ENCODE measurements around the gene ZNF44. TPM values are rescaled to one million over a fixed set of nuclear protein-coding genes. Genes with fewer than 3 reads are reported as not detected.

Gene ZNF44
- total RNA-seq, 1 experiment from 2014 or later, result 2.5 TPM

DNA sequence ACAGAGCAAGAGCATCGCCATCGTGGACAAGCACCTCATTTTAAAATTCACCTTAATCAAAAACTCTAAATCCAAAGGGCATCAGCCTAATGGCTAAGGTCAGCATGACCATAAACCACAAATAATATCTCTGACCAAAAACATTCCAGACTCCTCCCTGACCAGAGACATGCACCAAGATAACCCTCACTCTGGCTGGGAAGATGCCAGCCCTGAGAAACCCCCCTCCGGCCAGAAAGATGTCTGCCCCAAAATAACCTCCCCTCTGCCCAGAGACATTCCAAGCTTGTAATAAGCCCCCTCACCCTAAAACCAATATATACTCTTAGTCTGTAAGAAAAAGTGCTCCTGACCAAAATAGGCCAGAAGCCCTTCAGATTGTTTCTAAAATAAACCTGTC is 61.7 kb downstream of the ZNF44 start:
- POLR2A ChIA-PET (ENCODE audit: low non-redundant PET), result no interaction called here
- no peak overlapping the region for H3K4me3 ChIP-seq (ENCODE audit: low read depth, low read length, poor library complexity, severe bottlenecking)
- H3K36me3 ChIP-seq (ENCODE audit: insufficient read depth, low read length, poor library complexity, severe bottlenecking), result no peaks in the 10 kb centered on the region
- TF ChIP-seq EZH2 (IDR thresholded peaks at IDR 0.05; ENCODE audit: borderline replicate concordance, low read depth, low read length, poor library complexity, severe bottlenecking), result no peak
- TF ChIP-seq, protein P1, sequence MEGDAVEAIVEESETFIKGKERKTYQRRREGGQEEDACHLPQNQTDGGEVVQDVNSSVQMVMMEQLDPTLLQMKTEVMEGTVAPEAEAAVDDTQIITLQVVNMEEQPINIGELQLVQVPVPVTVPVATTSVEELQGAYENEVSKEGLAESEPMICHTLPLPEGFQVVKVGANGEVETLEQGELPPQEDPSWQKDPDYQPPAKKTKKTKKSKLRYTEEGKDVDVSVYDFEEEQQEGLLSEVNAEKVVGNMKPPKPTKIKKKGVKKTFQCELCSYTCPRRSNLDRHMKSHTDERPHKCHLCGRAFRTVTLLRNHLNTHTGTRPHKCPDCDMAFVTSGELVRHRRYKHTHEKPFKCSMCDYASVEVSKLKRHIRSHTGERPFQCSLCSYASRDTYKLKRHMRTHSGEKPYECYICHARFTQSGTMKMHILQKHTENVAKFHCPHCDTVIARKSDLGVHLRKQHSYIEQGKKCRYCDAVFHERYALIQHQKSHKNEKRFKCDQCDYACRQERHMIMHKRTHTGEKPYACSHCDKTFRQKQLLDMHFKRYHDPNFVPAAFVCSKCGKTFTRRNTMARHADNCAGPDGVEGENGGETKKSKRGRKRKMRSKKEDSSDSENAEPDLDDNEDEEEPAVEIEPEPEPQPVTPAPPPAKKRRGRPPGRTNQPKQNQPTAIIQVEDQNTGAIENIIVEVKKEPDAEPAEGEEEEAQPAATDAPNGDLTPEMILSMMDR (conservative IDR thresholded peaks at IDR 0.05; ENCODE audit: low read depth, low read length), result no peak
- no peak for DNase-seq (ENCODE audit: low spot score)
- intact Hi-C loops (cut with micrococcal nuclease; ENCODE audit: unreplicated experiment), result no loop called here
- H3K27me3 ChIP-seq (replicated peaks; ENCODE audit: insufficient read depth, low read depth, low read length, poor library complexity), result no peaks in the 10 kb centered on the region
- no peaks in the 10 kb centered on the region for H3K4me1 ChIP-seq (ENCODE audit: insufficient read depth, low read length, poor library complexity, severe bottlenecking)
- no TSS peak for BruUV-seq (replicated peaks)
- H3K27ac ChIP-seq (ENCODE audit: low read depth, low read length, poor library complexity, severe bottlenecking), result no peak overlapping the region
- CTCF ChIA-PET, result no interaction called here
- peaks cover 3% of the 10 kb centered on the region for H3K9me3 ChIP-seq (ENCODE audit: low read depth, low read length, poor library complexity, severe bottlenecking)

DNA sequence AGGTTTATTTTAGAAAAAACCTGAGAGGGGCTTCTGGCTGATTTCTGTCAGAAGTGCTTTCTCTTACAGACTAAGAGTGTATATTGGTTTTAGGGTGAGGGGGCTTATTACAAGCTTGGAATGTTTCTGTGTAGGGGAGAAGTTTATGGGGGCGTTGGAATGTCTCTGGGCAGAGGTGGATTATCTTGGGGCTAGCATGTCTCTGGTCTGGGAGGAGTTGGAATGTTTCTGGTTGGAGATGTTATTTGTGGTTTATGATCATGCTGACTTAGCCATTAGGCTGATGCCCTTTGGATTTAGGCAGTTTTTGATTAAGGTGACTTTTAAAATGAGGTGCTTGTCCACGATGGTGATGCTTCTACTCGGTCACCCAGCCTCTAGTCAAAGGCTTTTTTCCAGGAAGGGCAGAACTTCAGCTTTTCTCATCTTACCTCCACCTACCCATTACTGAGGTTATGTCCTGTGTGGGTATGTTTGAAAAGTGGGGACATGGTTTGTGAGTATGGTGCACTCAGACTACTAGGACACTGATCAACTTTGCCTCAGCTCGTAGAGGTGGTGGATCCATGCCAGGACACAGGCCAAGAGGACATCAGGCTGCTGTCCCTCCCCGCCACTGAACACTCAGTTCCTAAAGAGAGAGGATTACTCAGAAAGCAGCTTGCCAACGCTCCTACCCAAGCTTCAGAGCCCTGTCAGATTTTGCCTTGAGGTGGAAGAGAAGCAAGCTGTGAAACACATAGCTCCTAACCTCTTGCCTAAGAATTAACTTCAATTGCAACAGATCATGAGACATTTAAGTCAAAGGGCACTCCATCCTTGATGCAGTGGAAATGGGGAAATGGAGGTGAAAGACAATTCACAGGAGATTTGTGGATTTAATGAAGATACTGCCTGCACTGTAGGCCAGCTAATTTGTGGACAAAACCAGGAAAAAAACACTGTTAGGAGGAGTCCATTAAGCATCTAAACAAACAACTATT is 63.6 kb downstream of the ZNF44 start:
- CTCF ChIA-PET, result no interaction called here
- Histone ChIP-seq H3K27ac (ENCODE audit: low read depth, low read length, poor library complexity, severe bottlenecking) (no peak overlapping the region), H3K27me3 (replicated peaks; ENCODE audit: insufficient read depth, low read depth, low read length, poor library complexity) (no peaks in the 10 kb centered on the region), H3K9me3 (ENCODE audit: low read depth, low read length, poor library complexity, severe bottlenecking) (peaks cover 3% of the 10 kb centered on the region), H3K4me1 (ENCODE audit: insufficient read depth, low read length, poor library complexity, severe bottlenecking) (no peaks in the 10 kb centered on the region), H3K36me3 (ENCODE audit: insufficient read depth, low read length, poor library complexity, severe bottlenecking) (no peaks in the 10 kb centered on the region), H3K4me3 (ENCODE audit: low read depth, low read length, poor library complexity, severe bottlenecking) (no peak overlapping the region)
- no peak for DNase-seq (ENCODE audit: low spot score)
- intact Hi-C loops (cut with micrococcal nuclease; ENCODE audit: unreplicated experiment), result no loop called here
- TF ChIP-seq, protein P1 (conservative IDR thresholded peaks at IDR 0.05; ENCODE audit: low read depth, low read length), result no peak
- no peak for TF ChIP-seq EZH2 (IDR thresholded peaks at IDR 0.05; ENCODE audit: borderline replicate concordance, low read depth, low read length, poor library complexity, severe bottlenecking)
- POLR2A ChIA-PET (ENCODE audit: low non-redundant PET), result no interaction called here
- BruUV-seq (replicated peaks), result no TSS peak

DNA sequence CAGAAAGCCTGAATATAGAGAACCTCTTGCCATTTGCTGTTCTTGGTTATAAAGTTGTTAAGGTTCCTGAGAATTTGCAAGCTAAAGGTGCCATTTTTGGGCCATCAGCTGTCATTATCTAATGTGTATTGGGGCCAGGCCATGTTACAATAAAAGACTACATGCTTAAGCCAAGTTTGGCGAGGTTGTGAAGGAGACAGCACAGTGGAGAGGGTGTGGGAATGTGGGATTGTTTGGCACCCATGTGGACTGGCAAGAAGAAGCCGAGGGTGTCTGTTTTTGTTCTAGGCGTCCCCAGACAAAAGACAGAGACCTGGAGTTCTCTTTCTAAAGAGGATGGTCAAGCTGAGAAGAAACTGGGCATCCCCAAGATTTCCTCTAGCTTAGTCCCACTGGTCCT is 64.7 kb downstream of the ZNF44 start:
- H3K27me3 ChIP-seq (replicated peaks; ENCODE audit: insufficient read depth, low read depth, low read length, poor library complexity), result no peaks in the 10 kb centered on the region
- CTCF ChIA-PET, result no interaction called here

More for the DNA sequence above, 64.7 kb downstream of the ZNF44 start:
- no peak for DNase-seq (ENCODE audit: low spot score)
- POLR2A ChIA-PET (ENCODE audit: low non-redundant PET), result no interaction called here
- Histone ChIP-seq H3K4me1 (ENCODE audit: insufficient read depth, low read length, poor library complexity, severe bottlenecking) (no peaks in the 10 kb centered on the region), H3K9me3 (ENCODE audit: low read depth, low read length, poor library complexity, severe bottlenecking) (peaks cover 3% of the 10 kb centered on the region), H3K27ac (ENCODE audit: low read depth, low read length, poor library complexity, severe bottlenecking) (no peak overlapping the region), H3K4me3 (ENCODE audit: low read depth, low read length, poor library complexity, severe bottlenecking) (no peak overlapping the region), H3K36me3 (ENCODE audit: insufficient read depth, low read length, poor library complexity, severe bottlenecking) (no peaks in the 10 kb centered on the region)
- BruUV-seq (replicated peaks), result no TSS peak
- intact Hi-C loops (cut with micrococcal nuclease; ENCODE audit: unreplicated experiment), result no loop called here
- TF ChIP-seq, protein P1 (conservative IDR thresholded peaks at IDR 0.05; ENCODE audit: low read depth, low read length), result no peak
- no peak for TF ChIP-seq EZH2 (IDR thresholded peaks at IDR 0.05; ENCODE audit: borderline replicate concordance, low read depth, low read length, poor library complexity, severe bottlenecking)

Measured in A673 (cell line).